Gastroesophageal sphincter (tissue), 4 donors: ENCODE measurements around the gene PALM3. TPM values are rescaled to one million over a fixed set of nuclear protein-coding genes. Genes with fewer than 3 reads are reported as not detected.

ENCODE experiments used
- ATAC-seq: fragments of 150-250 bp; one replicate; pipeline ENCODE4 v1.9.1; 2016; ENCODE audit warnings: mild to moderate bottlenecking, moderate library complexity
- H3K27ac ChIP-seq, 4 donors: fragments of 200-600 bp; sonication (generic) in 3 of 4; 1 replicate in 3 of 4; 2 replicates in 1 of 4; pipeline ENCODE4 v1.5.1; 2016 to 2019
- H3K27me3 ChIP-seq: fragments of 200-600 bp; sonication (generic); one replicate; pipeline ENCODE4 v1.5.1; 2019
- H3K36me3 ChIP-seq, 2 donors: fragments of 200-600 bp; sonication (generic); one replicate each; pipeline ENCODE4 v1.5.1; 2019; ENCODE audit warnings: control low read depth in 1 of 2
- H3K4me1 ChIP-seq, 3 donors: fragments of 200-600 bp; sonication (generic); 1 replicate in 2 of 3; 2 replicates in 1 of 3; pipeline ENCODE4 v1.5.1; 2016 to 2019; ENCODE audit warnings: control low read depth in 2 of 3
- H3K4me3 ChIP-seq, 2 donors: fragments of 200-600 bp; sonication (generic); one replicate each; pipeline ENCODE4 v1.5.1; 2019; ENCODE audit warnings: mild to moderate bottlenecking in 1 of 2, moderate library complexity in 1 of 2
- H3K9me3 ChIP-seq, 3 donors: fragments of 200-600 bp; sonication (generic); one replicate each; pipeline ENCODE4 v1.5.1; 2017 to 2019; ENCODE audit warnings: control low read depth in 2 of 3
- EP300 ChIP-seq: sonication (generic); formaldehyde crosslinking; IDR thresholded peaks from one replicate; pipeline ENCODE4 v1.6.1; 2017; ENCODE audit warnings: antibody characterized with exemption, mild to moderate bottlenecking
- POLR2A ChIP-seq, 2 donors: fragments of 450-650 bp; IDR thresholded peaks; one replicate each; pipeline ENCODE4 v1.6.1; 2017; ENCODE audit warnings: antibody characterized with exemption in 2 of 2, mild to moderate bottlenecking in 2 of 2, moderate library complexity in 1 of 2
- POLR2AphosphoS5 ChIP-seq: sonication (generic); formaldehyde crosslinking; IDR thresholded peaks from one replicate; pipeline ENCODE4 v1.6.1; 2017; ENCODE audit warnings: antibody characterized with exemption
- WGBS, 2 donors: methylation state at CpG; one replicate each; pipeline ENCODE4 v1.1.5; 2018; ENCODE audit warnings: low coverage in 1 of 2; 5-methylcytosine and 5-hydroxymethylcytosine counted together
- total RNA-seq, 4 donors: library from RNA; depleted of rRNA; stranded (reverse); fragments of >200 nt; gene quantifications; one replicate each; pipeline ENCODE4 v1.1.0, GENCODE V29; 2016
- TF ChIP-seq, protein P1 (sequence below), 4 experiments: fragments of 200-600 bp in 2 of 4; fragments of 450-650 bp in 2 of 4; sonication (generic) in 1 of 4; IDR thresholded peaks; one replicate each; pipeline ENCODE4 v1.5.1; 2017 to 2019; ENCODE audit warnings: antibody characterized with exemption in 4 of 4, mild to moderate bottlenecking in 2 of 4, moderate library complexity in 2 of 4

Gene PALM3
- total RNA-seq, 4 donors from 2014 or later: not detected

DNA sequence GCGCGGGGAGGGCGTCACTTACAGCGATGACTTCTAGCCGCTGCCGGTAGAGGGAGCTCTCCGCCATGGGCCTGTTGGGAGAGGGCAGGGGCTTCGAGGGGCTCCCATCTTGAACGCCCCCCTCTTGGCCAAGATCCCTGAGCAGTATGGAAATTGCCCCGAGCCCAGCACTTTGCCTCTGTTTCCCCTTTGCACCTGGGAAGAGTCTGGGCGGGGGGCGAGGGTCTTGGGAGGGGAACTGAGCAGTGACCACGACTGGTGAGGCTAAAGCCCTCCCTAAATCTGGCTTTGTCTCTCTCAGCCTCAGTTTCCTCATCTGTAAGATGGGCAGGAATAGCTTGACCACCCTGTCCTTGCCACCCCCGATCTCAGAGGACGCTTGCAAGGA lies 2.8 kb downstream of the PALM3 start:
- Histone ChIP-seq H3K36me3 (no peaks in the 10 kb centered on the region), H3K27ac (no peak overlapping the region), H3K27me3 (peaks cover 61% of the 10 kb centered on the region), H3K4me1 (peaks cover 0 to 28% (median 10%) of the 10 kb centered on the region in 3 donors), H3K4me3 (no peak overlapping the region), H3K9me3 (no peaks in the 10 kb centered on the region)
- 13 to 38% methylated on average over 2 to 7 of the region's 15 CpGs for WGBS, 2 donors
- TF ChIP-seq, protein P1, sequence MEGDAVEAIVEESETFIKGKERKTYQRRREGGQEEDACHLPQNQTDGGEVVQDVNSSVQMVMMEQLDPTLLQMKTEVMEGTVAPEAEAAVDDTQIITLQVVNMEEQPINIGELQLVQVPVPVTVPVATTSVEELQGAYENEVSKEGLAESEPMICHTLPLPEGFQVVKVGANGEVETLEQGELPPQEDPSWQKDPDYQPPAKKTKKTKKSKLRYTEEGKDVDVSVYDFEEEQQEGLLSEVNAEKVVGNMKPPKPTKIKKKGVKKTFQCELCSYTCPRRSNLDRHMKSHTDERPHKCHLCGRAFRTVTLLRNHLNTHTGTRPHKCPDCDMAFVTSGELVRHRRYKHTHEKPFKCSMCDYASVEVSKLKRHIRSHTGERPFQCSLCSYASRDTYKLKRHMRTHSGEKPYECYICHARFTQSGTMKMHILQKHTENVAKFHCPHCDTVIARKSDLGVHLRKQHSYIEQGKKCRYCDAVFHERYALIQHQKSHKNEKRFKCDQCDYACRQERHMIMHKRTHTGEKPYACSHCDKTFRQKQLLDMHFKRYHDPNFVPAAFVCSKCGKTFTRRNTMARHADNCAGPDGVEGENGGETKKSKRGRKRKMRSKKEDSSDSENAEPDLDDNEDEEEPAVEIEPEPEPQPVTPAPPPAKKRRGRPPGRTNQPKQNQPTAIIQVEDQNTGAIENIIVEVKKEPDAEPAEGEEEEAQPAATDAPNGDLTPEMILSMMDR (IDR thresholded peaks at IDR 0.05): peak in 3 of 4 experiments; percentile 23 to 63 (median 43)
- TF ChIP-seq EP300: no peak
- ATAC-seq: no peak

DNA sequence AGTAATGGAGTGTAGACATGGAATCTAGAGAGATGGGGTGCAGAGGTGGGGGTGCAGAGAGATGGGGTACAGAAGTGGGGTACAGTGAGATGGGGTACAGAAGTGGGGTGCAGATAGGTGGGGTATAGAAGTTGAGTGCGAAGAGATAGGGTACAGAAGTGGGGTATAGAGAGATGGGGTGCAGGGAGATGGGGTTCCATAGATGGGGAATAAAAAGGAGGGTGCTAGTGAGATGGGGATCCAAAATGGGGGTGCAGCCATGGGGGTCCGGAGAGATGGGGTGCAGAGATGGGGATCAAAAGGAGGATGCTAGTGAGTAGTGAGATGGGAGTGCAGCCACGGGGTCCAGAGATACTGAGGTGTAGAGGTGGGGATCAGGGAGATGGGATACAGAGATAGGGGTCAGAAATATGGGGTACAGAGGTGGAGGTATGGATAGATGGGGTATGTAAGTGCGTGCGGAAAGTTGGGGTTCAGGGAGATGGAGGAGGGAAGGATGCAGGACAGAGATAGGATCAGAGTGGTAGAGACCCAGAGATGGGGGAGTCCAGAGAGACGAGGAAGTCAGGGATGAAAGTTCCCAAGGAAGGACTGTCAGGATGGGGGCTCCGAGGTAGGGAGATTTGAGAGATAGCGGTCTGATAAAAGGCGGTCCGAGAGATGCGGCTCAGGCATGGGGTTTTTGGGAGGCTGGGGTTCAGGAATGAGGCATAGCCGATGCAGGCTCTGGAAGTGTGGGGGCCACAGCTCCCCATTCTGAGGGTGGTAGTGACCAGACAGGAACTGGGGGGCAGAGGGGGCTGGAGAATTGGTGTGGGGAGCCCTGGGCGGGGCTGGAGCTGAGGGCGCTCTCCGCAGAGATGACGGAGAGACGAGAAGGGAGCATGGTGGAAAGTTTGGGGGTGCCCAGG lies 3.4 kb downstream of the PALM3 start:
- H3K27me3 ChIP-seq: peaks cover 61% of the 10 kb centered on the region
- no peaks in the 10 kb centered on the region for H3K36me3 ChIP-seq
- ATAC-seq: no peak
- no peak overlapping the region for H3K4me3 ChIP-seq
- H3K4me1 ChIP-seq: peaks cover 0 to 28% (median 10%) of the 10 kb centered on the region in 3 donors
- no peak overlapping the region for H3K27ac ChIP-seq
- TF ChIP-seq POLR2AphosphoS5: no peak
- WGBS, 2 donors: 16 to 30% methylated on average over 13 to 17 of the region's 17 CpGs
- peaks cover 0 to 1% (median 0%) of the 10 kb centered on the region in 3 donors for H3K9me3 ChIP-seq

DNA sequence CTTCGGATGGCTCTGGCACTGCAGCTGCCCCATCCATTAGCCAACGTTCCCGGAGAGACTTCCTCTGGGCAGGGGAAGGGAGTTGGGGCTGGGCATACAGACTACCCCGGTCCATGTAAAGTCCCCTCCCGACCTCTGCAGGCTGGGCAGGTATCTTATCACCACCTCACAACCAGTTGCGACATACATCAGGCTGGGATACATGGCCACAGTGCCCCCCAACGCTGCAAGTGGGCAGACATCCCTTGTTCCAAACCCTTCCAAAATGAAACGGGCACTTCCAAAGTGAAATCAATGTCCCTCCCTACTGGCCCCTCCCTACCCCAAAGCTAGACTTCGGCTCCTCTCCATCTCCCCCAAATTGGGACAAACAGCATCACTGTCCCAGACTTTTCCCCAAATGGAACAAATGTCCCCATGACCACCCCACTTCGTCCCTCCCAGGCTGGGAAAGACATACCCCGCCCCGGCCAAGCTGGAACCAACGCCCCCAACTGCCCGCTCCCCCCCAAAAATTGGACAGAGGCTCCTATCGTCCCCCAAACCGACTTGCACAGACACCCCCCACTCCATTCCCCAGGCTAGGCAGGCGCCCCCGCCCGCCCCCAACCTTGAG lies 5.0 kb downstream of the PALM3 start:
- 33 to 40% methylated on average over 6 to 8 of the region's 19 CpGs for WGBS, 2 donors
- Histone ChIP-seq H3K27ac (no peak overlapping the region), H3K36me3 (peaks cover 0 to 4% of the 10 kb centered on the region in 2 donors), H3K9me3 (peaks cover 0 to 9% (median 0%) of the 10 kb centered on the region in 3 donors), H3K27me3 (peaks cover 48% of the 10 kb centered on the region), H3K4me1 (peaks cover 0 to 28% (median 10%) of the 10 kb centered on the region in 3 donors), H3K4me3 (peak overlapping the region in 1 of 2 donors; percentile 50)
- no peak for ATAC-seq
- TF ChIP-seq POLR2A (IDR thresholded peaks at IDR 0.05): no peak
- TF ChIP-seq, protein P1 (IDR thresholded peaks at IDR 0.05): no peak
- no peak for TF ChIP-seq EP300
- TF ChIP-seq POLR2AphosphoS5: no peak

DNA sequence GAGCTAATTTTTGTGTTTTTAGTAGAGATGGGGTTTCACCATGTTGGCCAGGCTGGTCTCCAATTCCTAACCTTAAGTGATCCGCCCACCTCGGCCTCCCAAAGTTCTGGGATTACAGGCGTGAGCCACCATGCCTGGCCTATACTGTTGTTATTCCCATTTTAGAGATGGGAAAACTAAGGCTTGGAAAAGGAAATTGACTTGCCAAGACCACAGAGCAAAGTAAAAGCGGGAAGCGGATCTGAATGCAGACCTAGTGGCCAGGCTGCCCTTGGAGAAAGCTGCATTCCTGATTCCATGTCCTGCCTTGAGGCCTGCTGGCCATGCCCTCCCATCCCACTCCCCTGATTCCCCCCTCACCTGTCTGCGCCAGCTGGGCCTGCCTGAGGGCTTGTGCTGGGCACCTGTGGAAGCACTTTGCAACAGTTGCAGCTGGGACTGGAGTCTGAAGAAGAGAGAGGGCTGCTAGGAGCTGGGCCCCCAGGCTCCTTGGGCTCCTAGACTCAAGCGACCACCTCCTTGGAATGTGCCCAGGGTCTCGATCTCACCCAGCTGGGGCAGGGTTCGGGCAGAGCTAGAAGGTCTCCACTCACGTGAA lies 5.7 kb downstream of the PALM3 start:
- Histone ChIP-seq H3K9me3 (peaks cover 0 to 9% (median 0%) of the 10 kb centered on the region in 3 donors), H3K4me1 (peaks cover 0 to 28% (median 10%) of the 10 kb centered on the region in 3 donors), H3K27ac (no peak overlapping the region), H3K27me3 (peaks cover 41% of the 10 kb centered on the region), H3K4me3 (no peak overlapping the region), H3K36me3 (peaks cover 0 to 7% of the 10 kb centered on the region in 2 donors)
- TF ChIP-seq POLR2AphosphoS5: no peak
- TF ChIP-seq, protein P1 (IDR thresholded peaks at IDR 0.05): no peak
- TF ChIP-seq POLR2A (IDR thresholded peaks at IDR 0.05): no peak
- TF ChIP-seq EP300: no peak
- 93 to 100% methylated on average over 2 to 3 of the region's 10 CpGs for WGBS, 2 donors
- no peak for ATAC-seq

DNA sequence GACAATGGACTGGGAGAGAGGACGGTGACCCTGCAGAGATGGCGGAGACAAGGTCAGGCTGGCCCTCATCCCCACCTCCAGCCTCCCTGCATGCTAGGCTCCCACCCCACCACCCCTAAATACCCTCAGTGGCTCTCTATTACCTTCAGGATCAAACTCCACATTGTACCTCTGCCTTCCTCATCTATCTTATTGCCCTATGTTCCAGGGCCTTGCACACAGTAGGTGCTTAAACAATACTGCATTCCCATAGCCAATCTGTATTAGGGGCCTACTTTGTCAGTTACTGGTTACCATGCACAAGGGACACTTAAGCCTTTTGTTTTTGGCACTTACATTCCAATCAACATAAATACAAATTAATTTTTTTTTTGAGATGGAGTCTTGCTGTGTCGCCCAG lies 6.5 kb downstream of the PALM3 start:
- no peak for ATAC-seq
- WGBS, 2 donors: 80 to 90% methylated on average over 1 to 2 of the region's 3 CpGs
- TF ChIP-seq EP300 (no peak), POLR2A (IDR thresholded peaks at IDR 0.05) (no peak), POLR2AphosphoS5 (no peak)
- TF ChIP-seq, protein P1 (IDR thresholded peaks at IDR 0.05): no peak
- H3K27ac ChIP-seq: no peak overlapping the region
- peaks cover 0 to 28% (median 10%) of the 10 kb centered on the region in 3 donors for H3K4me1 ChIP-seq
- H3K27me3 ChIP-seq: peaks cover 33% of the 10 kb centered on the region
- H3K9me3 ChIP-seq: peaks cover 0 to 9% (median 0%) of the 10 kb centered on the region in 3 donors
- H3K4me3 ChIP-seq: no peak overlapping the region
- peaks cover 0 to 7% of the 10 kb centered on the region in 2 donors for H3K36me3 ChIP-seq
